ENCODE measurements around the gene FAM83C.

- TF ChIP-seq ELK1 (IDR thresholded peaks at IDR 0.05; ENCODE audit: low read depth, low read length) (no peak), BMI1 (IDR thresholded peaks at IDR 0.05; ENCODE audit: borderline replicate concordance) (no peak)
- TF ChIP-seq, protein P1, sequence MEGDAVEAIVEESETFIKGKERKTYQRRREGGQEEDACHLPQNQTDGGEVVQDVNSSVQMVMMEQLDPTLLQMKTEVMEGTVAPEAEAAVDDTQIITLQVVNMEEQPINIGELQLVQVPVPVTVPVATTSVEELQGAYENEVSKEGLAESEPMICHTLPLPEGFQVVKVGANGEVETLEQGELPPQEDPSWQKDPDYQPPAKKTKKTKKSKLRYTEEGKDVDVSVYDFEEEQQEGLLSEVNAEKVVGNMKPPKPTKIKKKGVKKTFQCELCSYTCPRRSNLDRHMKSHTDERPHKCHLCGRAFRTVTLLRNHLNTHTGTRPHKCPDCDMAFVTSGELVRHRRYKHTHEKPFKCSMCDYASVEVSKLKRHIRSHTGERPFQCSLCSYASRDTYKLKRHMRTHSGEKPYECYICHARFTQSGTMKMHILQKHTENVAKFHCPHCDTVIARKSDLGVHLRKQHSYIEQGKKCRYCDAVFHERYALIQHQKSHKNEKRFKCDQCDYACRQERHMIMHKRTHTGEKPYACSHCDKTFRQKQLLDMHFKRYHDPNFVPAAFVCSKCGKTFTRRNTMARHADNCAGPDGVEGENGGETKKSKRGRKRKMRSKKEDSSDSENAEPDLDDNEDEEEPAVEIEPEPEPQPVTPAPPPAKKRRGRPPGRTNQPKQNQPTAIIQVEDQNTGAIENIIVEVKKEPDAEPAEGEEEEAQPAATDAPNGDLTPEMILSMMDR (IDR thresholded peaks at IDR 0.05 in 2 of 3, conservative IDR thresholded peaks at IDR 0.05 in 1 of 3; ENCODE audit: control insufficient read depth in 2 of 3, extremely low read depth in 1 of 3, insufficient read depth in 1 of 3, low read depth in 3 of 3, low read length in 3 of 3), result no peak
Measured at GRCh38 chr20:35240083-35240810, 52.0 kb downstream of the FAM83C start.
